Measurements from ENCODE around the gene TMEM132A. TPM values are rescaled to one million over a fixed set of nuclear protein-coding genes. Genes with fewer than 3 reads are reported as not detected.

The TMEM132A gene
- total and polyA plus RNA-seq, 9 of the 15 experiments (the other 6 are each of a cell fraction or from before 2014, with no cell fraction given) = 0.04 to 1.1 (median 0.18) TPM; not detected in 4

DNA sequence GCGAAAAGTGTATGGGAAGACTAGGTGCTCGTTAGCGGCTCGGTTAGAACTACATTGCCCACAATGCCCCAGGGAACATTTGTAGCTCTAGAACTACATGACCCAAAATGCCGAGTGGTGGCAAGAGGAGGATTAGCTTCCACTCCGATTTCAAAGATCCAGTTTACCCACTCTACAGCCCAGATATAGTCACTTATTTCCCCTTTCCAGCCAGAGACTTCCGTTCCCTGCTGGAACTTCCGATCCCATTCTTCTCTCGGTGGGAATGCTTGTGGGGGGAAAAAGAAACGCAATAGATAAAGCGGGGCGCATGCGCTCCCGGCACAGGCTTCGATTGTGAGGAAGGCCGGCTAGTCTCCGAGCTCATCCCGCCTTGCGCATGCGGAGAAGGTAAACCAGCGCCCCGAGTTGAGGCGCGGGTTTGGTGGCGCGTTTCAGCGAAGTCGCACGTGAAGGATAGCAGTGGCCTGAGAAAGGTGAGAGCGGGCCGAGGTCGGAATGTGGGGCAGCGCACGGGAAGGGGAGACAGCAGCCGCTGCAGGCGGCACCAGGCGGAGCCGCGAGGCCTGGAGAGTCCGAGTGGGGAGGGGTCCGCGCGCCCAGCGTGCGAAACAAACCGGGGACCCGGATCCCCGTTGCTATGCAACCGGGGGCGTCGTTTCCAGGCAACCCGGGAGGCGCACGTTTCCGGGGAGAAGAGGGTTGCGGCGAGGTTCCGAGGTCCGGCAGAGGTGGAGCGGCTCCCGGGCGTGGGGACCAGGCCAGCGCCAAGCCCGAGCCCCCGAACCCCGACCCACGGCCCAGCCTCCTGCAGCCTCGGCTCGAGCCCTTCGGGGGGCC is 10.2 kb upstream of the TMEM132A start, which contains the start of gene TMEM109:
Gene TMEM109 (plus strand): TSS at position 366 of the 840 bp plus-strand sequence. CDS start 5,536 bp downstream, outside the sequence.
- Histone ChIP-seq H3K4me3 (peak within 1 kb of the TSS; percentile 50), H3K27ac (ENCODE audit: extremely low read depth, low read depth, low read length) (peak within 1 kb of the TSS; percentile 93), H3K9me1 (ENCODE audit: control insufficient read depth, insufficient read depth, low read length) (no peaks in the 10 kb centered on the region), H3K4me1 (replicated peaks in 1 of 2; ENCODE audit: control insufficient read depth in 2 of 2, insufficient read depth in 2 of 2, low read length in 2 of 2) (peaks cover 17 to 29% of the 10 kb centered on the region in 2 experiments; a peak in 4 of 5 replicates), H3K9me3 (replicated peaks; ENCODE audit: control insufficient read depth, insufficient read depth, low read depth, low read length) (peaks cover 8% of the 10 kb centered on the region), H3K27me3 (ENCODE audit: control insufficient read depth in 2 of 2, insufficient read depth in 2 of 2, low read length in 2 of 2) (no peaks in the 10 kb centered on the region), H2AFZ (ENCODE audit: low read depth, low read length) (peak within 1 kb of the TSS; percentile 100), H3K4me2 (ENCODE audit: insufficient read depth, low read length) (peak within 1 kb of the TSS; percentile 94), H3K9ac (ENCODE audit: insufficient read depth in 1 of 2, low read depth in 2 of 2, low read length in 2 of 2) (peak within 1 kb of the TSS; percentile 91 to 96), H4K20me1 (replicated peaks; ENCODE audit: control insufficient read depth, insufficient read depth, low read length) (no peaks in the 10 kb centered on the region; the same call in 1 of the 2 replicates), H3K36me3 (ENCODE audit: control insufficient read depth, insufficient read depth, low read length) (peaks cover 18% of the 10 kb centered on the region), H3K79me2 (ENCODE audit: control insufficient read depth, insufficient read depth, low read length) (peaks cover 48% of the 10 kb centered on the region)
- DNase-seq (ENCODE audit: extremely low read depth in 1 of 4, low spot score in 3 of 4) (peak; percentile 93 to 95 (median 94)), ATAC-seq (peak; percentile 90), FAIRE-seq (peak; percentile 95)
- intact Hi-C loops (cut with micrococcal nuclease) (loop anchor here (2.0 kb wide), 1 partner anchor 49 kb away; no protein-coding TSS in a partner anchor), in situ Hi-C loops (cut with MboI) (no loop called here)
- WGBS (ENCODE audit: insufficient coverage, low coverage, missing lambda C conversion rate) = under 1% methylated on average over 65 of the region's 70 CpGs
- BruUV-seq (replicated peaks) = TSS peak; percentile 58
- ChIA-PET POLR2A (interaction anchor here (0.5 to 1.5 kb wide), 16 partner anchors 8 to 1685 kb away, joined by 3 to 7 read pairs (median 3); partner anchors contain the start of genes TMEM132A and VPS37C), CTCF (ENCODE audit: low intra/inter-chr PET ratio) (interaction anchor here (0.7 kb wide), 1 partner anchor 259 kb away, joined by 3 read pairs; no protein-coding TSS in a partner anchor)
- TF ChIP-seq ATF4 (CRISPR knock-in tag; IDR thresholded peaks at IDR 0.05) = peak; percentile 50
- TF ChIP-seq ATF1 (CRISPR knock-in tag; IDR thresholded peaks at IDR 0.05) = no peak
- peak; percentile 73 for TF ChIP-seq ATF1 (tag; IDR thresholded peaks at IDR 0.05)
- TF ChIP-seq RBBP5 (IDR thresholded peaks at IDR 0.05; ENCODE audit: borderline replicate concordance, insufficient read depth, low read length, poor library complexity, severe bottlenecking) = peak; percentile 61
- peak in 1 of 2 experiments; percentile 76; a peak in 1 of 3 replicates for TF ChIP-seq CBX3 (IDR thresholded peaks at IDR 0.05; ENCODE audit: borderline replicate concordance in 1 of 2, low read length in 2 of 2)
- TF ChIP-seq ATF7 (IDR thresholded peaks at IDR 0.05) = peak; percentile 57; the same call in 1 of the 2 replicates
- TF ChIP-seq, protein P1, sequence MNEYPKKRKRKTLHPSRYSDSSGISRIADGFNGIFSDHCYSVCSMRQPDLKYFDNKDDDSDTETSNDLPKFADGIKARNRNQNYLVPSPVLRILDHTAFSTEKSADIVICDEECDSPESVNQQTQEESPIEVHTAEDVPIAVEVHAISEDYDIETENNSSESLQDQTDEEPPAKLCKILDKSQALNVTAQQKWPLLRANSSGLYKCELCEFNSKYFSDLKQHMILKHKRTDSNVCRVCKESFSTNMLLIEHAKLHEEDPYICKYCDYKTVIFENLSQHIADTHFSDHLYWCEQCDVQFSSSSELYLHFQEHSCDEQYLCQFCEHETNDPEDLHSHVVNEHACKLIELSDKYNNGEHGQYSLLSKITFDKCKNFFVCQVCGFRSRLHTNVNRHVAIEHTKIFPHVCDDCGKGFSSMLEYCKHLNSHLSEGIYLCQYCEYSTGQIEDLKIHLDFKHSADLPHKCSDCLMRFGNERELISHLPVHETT (CRISPR knock-in tag; conservative IDR thresholded peaks at IDR 0.05 in 1 of 2, IDR thresholded peaks at IDR 0.05 in 1 of 2) = 0 out of 4 replicates have a peak, but pooled peaks of 1 of the 2 experiments have one; percentile 45
- TF ChIP-seq ZBTB11 (CRISPR knock-in tag; IDR thresholded peaks at IDR 0.05) = peak in 1 of 3 experiments; percentile 68; a peak in 2 of 6 replicates
- 0 out of 2 replicates have a peak, but pooled peaks have one; percentile 43 for TF ChIP-seq NR2F6 (CRISPR knock-in tag; IDR thresholded peaks at IDR 0.05)
- TF ChIP-seq ZBTB2 (IDR thresholded peaks at IDR 0.05) = peak; percentile 98
- TF ChIP-seq FIP1L1 (IDR thresholded peaks at IDR 0.05; ENCODE audit: low read depth, low read length, poor library complexity, severe bottlenecking) = peak; percentile 73
